Breast epithelium (tissue), 3 donors: ENCODE measurements around the gene MEMO1.

ENCODE experiments used
- POLR2A ChIP-seq: fragments of 450-650 bp; IDR thresholded peaks from one replicate; pipeline ENCODE4 v1.6.1; 2016; ENCODE audit warnings: antibody characterized with exemption, mild to moderate bottlenecking, moderate library complexity
- TF ChIP-seq, protein P1 (sequence below), 3 donors: fragments of 450-650 bp; IDR thresholded peaks; one replicate each; pipeline ENCODE4 v1.5.1; 2016 to 2017; ENCODE audit warnings: antibody characterized with exemption in 3 of 3, mild to moderate bottlenecking in 3 of 3, moderate library complexity in 3 of 3

DNA sequence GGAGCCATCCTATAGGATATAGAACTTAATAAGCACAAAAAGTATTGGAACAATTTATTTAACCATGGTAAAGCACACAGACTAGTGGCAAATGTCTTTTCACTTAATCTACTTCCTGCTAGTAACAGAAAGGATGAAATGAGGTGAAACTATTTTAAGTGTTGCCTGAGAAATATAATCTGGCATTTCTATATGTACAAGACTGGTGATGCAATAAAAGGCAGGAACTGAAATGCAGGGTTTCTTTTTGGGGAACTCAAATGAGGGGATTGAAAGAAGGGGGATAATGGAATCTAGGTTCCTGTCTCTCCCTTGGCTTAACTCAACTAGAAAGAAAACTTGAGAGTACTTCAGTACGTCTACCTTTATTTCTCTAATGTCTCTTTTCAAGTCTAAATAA is 122.3 kb downstream of the MEMO1 start:
- TF ChIP-seq, protein P1, sequence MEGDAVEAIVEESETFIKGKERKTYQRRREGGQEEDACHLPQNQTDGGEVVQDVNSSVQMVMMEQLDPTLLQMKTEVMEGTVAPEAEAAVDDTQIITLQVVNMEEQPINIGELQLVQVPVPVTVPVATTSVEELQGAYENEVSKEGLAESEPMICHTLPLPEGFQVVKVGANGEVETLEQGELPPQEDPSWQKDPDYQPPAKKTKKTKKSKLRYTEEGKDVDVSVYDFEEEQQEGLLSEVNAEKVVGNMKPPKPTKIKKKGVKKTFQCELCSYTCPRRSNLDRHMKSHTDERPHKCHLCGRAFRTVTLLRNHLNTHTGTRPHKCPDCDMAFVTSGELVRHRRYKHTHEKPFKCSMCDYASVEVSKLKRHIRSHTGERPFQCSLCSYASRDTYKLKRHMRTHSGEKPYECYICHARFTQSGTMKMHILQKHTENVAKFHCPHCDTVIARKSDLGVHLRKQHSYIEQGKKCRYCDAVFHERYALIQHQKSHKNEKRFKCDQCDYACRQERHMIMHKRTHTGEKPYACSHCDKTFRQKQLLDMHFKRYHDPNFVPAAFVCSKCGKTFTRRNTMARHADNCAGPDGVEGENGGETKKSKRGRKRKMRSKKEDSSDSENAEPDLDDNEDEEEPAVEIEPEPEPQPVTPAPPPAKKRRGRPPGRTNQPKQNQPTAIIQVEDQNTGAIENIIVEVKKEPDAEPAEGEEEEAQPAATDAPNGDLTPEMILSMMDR (IDR thresholded peaks at IDR 0.05), result no peak
- TF ChIP-seq POLR2A, result no peak
